ENCODE measurements around the gene PGBD5.

Gene PGBD5

DNA sequence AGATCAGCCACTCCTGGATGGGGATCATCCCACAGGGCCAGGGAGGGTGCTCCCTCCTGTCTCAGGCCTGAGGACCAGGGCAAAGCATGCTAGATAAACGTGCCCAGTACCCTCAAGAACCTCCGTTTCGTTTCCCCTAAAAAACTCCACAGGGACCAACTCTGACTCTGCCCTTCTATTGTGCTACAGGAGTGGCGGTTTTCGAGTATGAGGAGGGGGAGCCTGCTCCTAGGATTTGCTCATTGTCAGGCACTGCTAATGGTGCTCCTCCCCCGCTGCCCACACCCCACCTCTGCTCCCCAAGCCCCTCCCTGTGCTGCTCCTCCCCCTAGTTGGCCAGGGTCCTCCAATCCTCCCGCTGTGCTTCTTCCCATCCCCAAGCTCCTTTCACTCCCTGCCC is 32.0 kb downstream of the PGBD5 start:
- no peak for DNase-seq

DNA sequence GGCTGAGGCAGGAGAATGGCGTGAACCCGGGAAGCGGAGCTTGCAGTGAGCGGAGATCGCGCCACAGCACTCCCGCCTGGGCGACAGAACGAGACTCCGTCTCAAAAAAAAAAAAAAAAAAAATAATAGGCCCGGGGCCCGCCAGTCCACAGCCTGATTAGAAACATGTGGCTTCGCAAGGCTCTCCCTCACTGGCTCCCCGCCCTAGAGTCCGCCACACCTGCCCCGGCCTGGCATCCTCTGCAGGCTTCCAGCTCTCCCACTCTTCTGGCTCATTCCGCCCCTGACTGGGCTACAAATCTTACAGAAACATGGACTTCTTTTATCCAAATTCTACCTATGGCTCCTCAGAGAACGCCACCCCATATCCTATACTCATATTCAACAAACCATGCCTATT is 32.4 kb downstream of the PGBD5 start:
- DNase-seq = no peak

- DNase-seq = no peak
These were observed 33.1 kb downstream of the PGBD5 start for GRCh38 chr1:230392920-230393521.

GRCh38 chr1:230392536-230392909 is 33.6 kb downstream of the PGBD5 start:
- no peak for DNase-seq

DNA sequence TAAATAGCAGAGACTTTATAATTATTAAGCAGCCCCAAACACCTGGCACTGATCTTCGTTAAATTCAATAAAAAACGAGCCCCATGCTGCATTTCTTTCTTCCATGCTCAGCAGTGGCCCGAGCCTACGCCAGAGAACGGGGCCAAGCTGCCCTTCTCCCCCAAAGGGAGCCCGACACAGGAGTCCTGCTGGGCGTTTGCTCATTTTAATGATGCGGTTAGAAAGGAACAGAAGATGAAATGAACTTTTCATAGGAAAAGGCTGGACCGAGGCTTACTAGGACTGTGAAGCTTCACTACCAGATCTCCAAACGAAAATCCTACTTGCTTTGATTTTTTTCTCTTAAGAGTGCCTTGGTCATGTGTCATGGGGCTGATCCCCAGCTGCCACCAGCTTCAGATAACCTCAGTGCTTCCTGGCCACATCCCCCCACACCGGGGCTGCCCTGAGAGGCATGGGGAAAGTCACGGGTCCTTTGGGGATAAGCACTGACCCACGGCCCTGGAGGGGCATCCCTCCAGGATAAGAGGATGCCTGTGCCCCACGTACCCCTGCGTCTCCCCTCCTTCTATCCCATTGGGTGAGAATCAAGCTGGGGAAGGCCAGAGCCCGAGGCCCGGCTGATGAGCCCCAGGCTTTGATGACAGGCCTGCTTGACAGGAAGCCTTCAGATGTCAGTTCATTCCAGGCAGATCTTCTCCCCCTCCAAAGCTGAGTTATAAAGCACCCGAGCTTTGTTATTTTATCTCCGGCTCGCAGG is 34.2 kb downstream of the PGBD5 start:
- DNase-seq = no peak

GRCh38 chr1:230390371-230390770 is 35.8 kb downstream of the PGBD5 start:
- no peak for DNase-seq

- no peak for DNase-seq
These were observed 38.3 kb downstream of the PGBD5 start for GRCh38 chr1:230387876-230388275.

DNA sequence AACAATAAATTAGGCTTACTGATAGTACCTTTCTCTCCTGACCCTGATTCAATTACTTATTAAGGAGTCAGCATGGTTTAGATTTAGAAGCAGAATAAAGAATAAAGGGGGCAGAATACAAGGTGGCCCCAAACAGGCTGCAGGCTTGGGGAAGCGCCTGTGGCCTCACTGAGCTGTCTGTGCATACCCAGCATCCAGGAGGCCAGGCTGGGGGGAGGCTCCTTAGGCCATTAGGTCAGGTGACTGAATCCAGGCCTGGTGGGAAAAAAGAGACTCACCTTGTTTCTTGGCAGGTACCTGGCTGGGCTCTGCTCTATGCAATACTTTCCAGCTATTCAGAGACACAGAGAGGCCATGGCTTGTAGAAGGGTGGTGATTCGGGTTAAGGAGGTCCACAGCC is 38.8 kb downstream of the PGBD5 start:
- no peak for DNase-seq

GRCh38 chr1:230386637-230387262 is 39.4 kb downstream of the PGBD5 start:
- no peak for DNase-seq

DNA sequence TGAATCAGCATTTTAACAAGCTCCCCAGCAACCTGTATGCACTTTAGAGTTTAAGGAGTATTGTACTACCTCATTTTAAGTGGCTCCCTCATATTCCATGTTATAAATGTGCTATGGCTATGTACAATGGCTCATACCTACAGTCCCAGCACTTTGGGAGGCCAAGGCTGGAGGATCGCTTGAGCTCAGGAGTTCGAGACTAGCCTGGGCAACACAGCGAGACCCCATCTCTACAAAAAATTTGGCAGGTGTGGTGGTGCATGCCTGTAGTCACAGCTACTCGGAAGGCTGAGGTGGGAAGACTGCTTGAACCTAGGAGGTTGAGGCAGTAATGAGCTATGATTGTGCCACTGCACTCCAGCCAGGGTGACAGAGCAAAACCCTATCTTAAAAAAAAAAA is 40.2 kb downstream of the PGBD5 start:
- no peak for DNase-seq

GRCh38 chr1:230385158-230385450 is 41.0 kb downstream of the PGBD5 start:
- DNase-seq = no peak

- no peak for DNase-seq
These were observed 41.6 kb downstream of the PGBD5 start for GRCh38 chr1:230384380-230385157.

GRCh38 chr1:230383425-230383824 is 42.7 kb downstream of the PGBD5 start:
- no peak for DNase-seq

DNA sequence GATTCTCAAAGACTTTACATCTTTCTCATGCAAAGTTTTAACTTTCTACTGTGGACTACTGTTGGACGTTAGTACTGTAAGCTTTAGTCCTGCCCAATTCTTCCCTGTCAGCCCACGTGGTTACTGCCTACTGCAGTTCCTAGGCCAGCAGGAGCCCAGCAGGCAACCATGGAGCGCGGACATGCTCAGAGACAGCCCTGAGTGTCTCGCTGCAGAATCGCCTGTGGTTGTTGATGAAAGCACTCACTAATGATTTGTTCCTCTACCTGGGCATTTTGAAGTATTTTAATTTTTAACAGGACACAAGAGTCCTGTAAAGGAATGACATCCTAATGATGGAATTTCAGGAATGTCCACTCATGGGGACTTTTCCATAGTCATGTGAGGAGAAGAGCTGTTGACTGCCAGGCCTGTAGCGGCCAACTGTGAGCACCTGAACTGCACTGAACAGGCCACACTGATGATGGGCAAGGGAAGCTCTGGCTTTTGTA is 44.1 kb downstream of the PGBD5 start:
- no peak for DNase-seq

DNA sequence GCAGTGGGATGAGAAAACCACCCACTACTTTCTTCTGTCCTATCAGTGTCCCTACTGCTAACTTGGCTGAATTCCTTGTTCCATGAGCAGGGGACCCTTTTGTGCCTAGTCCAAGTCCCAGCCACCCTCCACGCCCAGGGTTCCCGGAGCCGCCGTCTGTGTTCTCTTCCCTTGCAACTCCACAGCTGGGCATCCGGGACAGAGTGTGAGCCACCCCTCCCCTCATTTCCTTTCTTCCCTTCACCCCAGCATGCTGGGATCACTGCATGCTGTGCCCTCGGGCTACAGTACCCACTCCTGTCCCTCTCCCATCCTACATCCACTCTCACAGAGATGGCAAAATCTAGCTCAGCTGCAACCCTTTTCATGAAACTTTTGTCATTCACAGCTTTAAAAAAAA is 44.5 kb downstream of the PGBD5 start:
- DNase-seq = no peak

- no peak for DNase-seq
These were observed 45.1 kb downstream of the PGBD5 start for GRCh38 chr1:230381049-230381467.

DNA sequence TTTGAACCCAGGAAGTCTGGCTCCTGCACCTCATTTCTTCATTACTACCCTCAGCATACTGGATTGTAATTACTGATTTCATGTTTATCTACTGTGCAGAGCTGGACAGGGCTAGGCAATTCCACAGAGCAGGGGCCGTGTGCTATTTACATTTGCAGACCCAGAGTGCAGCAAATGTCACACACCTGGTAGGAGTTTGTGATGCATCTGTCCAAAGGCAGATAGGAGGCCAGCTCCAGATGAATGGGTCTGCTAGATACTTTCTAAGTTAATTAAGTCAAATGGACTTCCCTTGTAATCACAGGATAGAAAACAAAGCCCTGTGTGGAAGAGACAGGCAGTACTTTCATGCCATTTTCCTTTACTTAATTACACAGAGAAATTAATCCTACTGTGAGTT is 46.2 kb downstream of the PGBD5 start:
- DNase-seq = no peak

DNA sequence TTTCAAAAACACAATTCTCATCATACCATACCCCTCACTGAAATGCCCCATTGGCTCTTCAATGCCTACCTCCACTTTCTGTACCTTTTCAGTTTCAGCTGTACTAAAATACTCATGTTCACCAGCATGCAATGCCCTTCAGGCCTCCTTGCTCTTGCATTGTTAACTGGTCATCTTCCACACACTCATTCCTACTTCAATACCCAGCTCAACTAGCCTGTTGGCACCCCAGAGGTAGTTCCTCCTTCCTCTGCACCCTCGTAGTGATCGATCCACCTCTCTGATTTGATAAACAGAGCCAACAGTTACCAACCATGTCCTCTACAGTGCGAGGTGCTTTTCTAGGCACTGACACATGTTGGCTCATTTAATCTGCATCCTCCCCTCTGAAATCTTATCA is 46.7 kb downstream of the PGBD5 start:
- DNase-seq = no peak

- DNase-seq = no peak
These were observed 48.3 kb downstream of the PGBD5 start for GRCh38 chr1:230377851-230378250.

DNA sequence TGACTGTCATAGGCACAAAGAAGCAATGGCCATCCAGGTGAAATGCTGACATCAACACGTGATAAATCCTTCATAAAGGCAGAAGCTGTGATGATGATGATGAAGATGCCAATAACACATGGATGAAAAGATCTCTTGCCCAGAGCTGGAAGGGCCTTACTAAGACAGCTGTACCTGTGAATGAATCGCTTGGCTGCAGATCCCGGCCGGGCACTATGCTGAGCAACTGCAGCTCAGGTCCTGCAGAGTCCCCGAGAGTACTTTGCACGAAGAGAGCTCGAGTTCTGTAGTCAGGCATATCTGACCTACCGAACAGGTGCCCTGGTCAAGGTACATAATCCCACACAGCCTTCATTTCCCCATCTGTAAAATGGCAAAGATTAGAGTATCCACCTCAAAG is 48.8 kb downstream of the PGBD5 start:
- no peak for DNase-seq

- DNase-seq = no peak
These were observed 49.8 kb downstream of the PGBD5 start for GRCh38 chr1:230376296-230376695.

GRCh38 chr1:230375780-230376179 is 50.4 kb downstream of the PGBD5 start:
- no peak for DNase-seq

DNA sequence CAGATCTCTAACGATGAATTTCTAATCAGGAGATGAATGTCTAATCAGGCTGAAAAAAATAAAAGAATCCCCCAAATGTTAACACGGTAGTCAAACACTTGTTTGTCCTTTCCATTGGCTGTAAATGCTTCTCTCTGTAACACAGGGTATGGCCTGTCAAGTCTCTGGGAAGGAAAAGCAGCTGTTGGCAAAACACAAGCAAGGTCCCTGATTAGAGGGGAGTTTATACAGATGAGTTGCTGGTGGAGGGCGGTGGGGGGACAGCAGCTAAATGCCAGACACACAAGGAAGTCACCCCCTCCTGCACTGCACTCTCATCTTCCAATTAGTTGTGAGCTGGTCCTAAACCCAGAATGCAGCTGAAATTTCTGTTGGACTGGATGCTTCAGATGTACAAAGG is 51.0 kb downstream of the PGBD5 start:
- DNase-seq = no peak
